A673 (cell line): ENCODE data around the gene SLC38A8. TPM values are rescaled to one million over a fixed set of nuclear protein-coding genes. Genes with fewer than 3 reads are reported as not detected.

Source experiments
- BruUV-seq: library from RNA; stranded (reverse); fragments of 400-500 nt; replicated peaks from 2 replicates; lab custom pipeline; 2021; lab: Mats Ljungman, UMichigan
- CTCF ChIA-PET: fragments of 300-600 bp; sonication (Branson Sonifier 250); formaldehyde crosslinking; loops from one replicate; lab custom pipeline; 2022; ENCODE audit warnings: antibody characterized with exemption; lab: Charles Lee
- POLR2A ChIA-PET: fragments of 300-600 bp; sonication (Branson Sonifier 250); formaldehyde crosslinking; loops from one replicate; lab custom pipeline; 2022; ENCODE audit warnings: antibody characterized with exemption; ENCODE audit not compliant: low non-redundant PET; lab: Charles Lee
- DNase-seq: peaks from one replicate; pipeline ENCODE4 v3.0.0-alpha.2; 2015; ENCODE audit warnings: low spot score
- H3K27ac ChIP-seq: fragments of 200-600 bp; sonication (generic); 2 replicates; pipeline ENCODE4 v1.5.1; 2016; ENCODE audit warnings: mixed run types, low read depth, mild to moderate bottlenecking, mixed read lengths, antibody characterized with exemption, low read length; ENCODE audit not compliant: poor library complexity, severe bottlenecking
- H3K27me3 ChIP-seq: fragments of 200-600 bp; sonication (generic); replicated peaks from 2 replicates; pipeline ENCODE4 v1.6.1; 2017; ENCODE audit warnings: mixed run types, low read depth, mild to moderate bottlenecking, mixed read lengths, antibody characterized with exemption, low read length; ENCODE audit not compliant: insufficient read depth, poor library complexity
- H3K36me3 ChIP-seq: fragments of 200-600 bp; sonication (generic); 2 replicates; pipeline ENCODE4 v1.6.1; 2016; ENCODE audit warnings: mixed run types, mild to moderate bottlenecking, mixed read lengths, antibody characterized with exemption, low read length; ENCODE audit not compliant: insufficient read depth, poor library complexity, severe bottlenecking
- H3K4me1 ChIP-seq: fragments of 200-600 bp; sonication (generic); 2 replicates; pipeline ENCODE4 v1.6.1; 2017; ENCODE audit warnings: mixed run types, mild to moderate bottlenecking, mixed read lengths, antibody characterized with exemption, low read length; ENCODE audit not compliant: insufficient read depth, poor library complexity, severe bottlenecking
- H3K4me3 ChIP-seq: fragments of 200-600 bp; sonication (generic); 2 replicates; pipeline ENCODE4 v1.5.1; 2016; ENCODE audit warnings: low read depth, mixed run types, mild to moderate bottlenecking, mixed read lengths, low read length; ENCODE audit not compliant: poor library complexity, severe bottlenecking
- H3K9me3 ChIP-seq: fragments of 200-600 bp; sonication (generic); 2 replicates; pipeline ENCODE4 v1.6.1; 2016; ENCODE audit warnings: mixed run types, low read depth, mild to moderate bottlenecking, mixed read lengths, antibody characterized with exemption, low read length; ENCODE audit not compliant: poor library complexity, severe bottlenecking
- CTCF ChIP-seq: fragments of 300-800, 200-600 bp; sonication (generic); conservative IDR thresholded peaks from 2 replicates; pipeline ENCODE4 v1.5.1; 2017; ENCODE audit warnings: low read depth, mild to moderate bottlenecking, antibody characterized with exemption, low read length, moderate library complexity, mixed read lengths
- EZH2 ChIP-seq: fragments of 200-600 bp; sonication (generic); IDR thresholded peaks from 2 replicates; pipeline ENCODE4 v1.6.1; 2017; ENCODE audit warnings: borderline replicate concordance, low read depth, mild to moderate bottlenecking, mixed read lengths, antibody characterized with exemption, low read length; ENCODE audit not compliant: poor library complexity, severe bottlenecking
- intact Hi-C: fragments of 100-400 bp; cut with micrococcal nuclease; formaldehyde crosslinking; loops from one replicate; pipeline ENCODE4 v1.10.0; 2022; ENCODE audit not compliant: unreplicated experiment
- total RNA-seq: library from RNA; stranded (reverse); gene quantifications from 2 replicates; pipeline ENCODE4 v1.2.3, GENCODE V29; 2021

Gene SLC38A8
- total RNA-seq, 1 experiment from 2014 or later = not detected

GRCh38 chr16:83990492-83990891 lies 52.1 kb downstream of the SLC38A8 start:
- BruUV-seq = no TSS peak
- POLR2A ChIA-PET = interaction anchor here (0.6 kb wide), 1 partner anchor 148 kb away, joined by 4 read pairs; no protein-coding TSS in a partner anchor
- no peak for DNase-seq
- Histone ChIP-seq H3K9me3 (no peaks in the 10 kb centered on the region), H3K27me3 (peaks cover 41% of the 10 kb centered on the region), H3K27ac (no peak overlapping the region), H3K36me3 (no peaks in the 10 kb centered on the region), H3K4me1 (no peaks in the 10 kb centered on the region), H3K4me3 (no peak overlapping the region)
- intact Hi-C loops = no loop called here
- no peak for TF ChIP-seq CTCF
- no peak for TF ChIP-seq EZH2
- CTCF ChIA-PET = no interaction called here

GRCh38 chr16:83989300-83989699 lies 53.3 kb downstream of the SLC38A8 start:
- no TSS peak for BruUV-seq
- Histone ChIP-seq H3K27me3 (peaks cover 41% of the 10 kb centered on the region), H3K4me3 (no peak overlapping the region), H3K36me3 (no peaks in the 10 kb centered on the region), H3K4me1 (no peaks in the 10 kb centered on the region), H3K27ac (no peak overlapping the region), H3K9me3 (no peaks in the 10 kb centered on the region)
- TF ChIP-seq EZH2 (no peak), CTCF (no peak)
- ChIA-PET CTCF (no interaction called here), POLR2A (no interaction called here)
- no peak for DNase-seq
- intact Hi-C loops = no loop called here

GRCh38 chr16:83983491-83983890 lies 59.1 kb downstream of the SLC38A8 start:
- intact Hi-C loops = no loop called here
- H3K9me3 ChIP-seq = no peaks in the 10 kb centered on the region
- POLR2A ChIA-PET = no interaction called here
- H3K4me3 ChIP-seq = no peak overlapping the region
- BruUV-seq = no TSS peak
- no peak overlapping the region for H3K27ac ChIP-seq
- TF ChIP-seq EZH2 (no peak), CTCF (no peak)
- no peaks in the 10 kb centered on the region for H3K36me3 ChIP-seq
- H3K27me3 ChIP-seq = peaks cover 23% of the 10 kb centered on the region
- no peaks in the 10 kb centered on the region for H3K4me1 ChIP-seq
- DNase-seq = no peak
- CTCF ChIA-PET = no interaction called here
